CD4-positive, alpha-beta memory T cell (primary cell): ENCODE results near the gene GPX2. TPM values are rescaled to one million over a fixed set of nuclear protein-coding genes. Genes with fewer than 3 reads are reported as not detected.

Source experiments
- CTCF ChIA-PET: fragments of 350-600 bp; sonication (Branson Sonifier 250); formaldehyde crosslinking; loops from one replicate; lab custom pipeline; 2021; ENCODE audit warnings: inconsistent platforms; ENCODE audit not compliant: partially characterized antibody; lab: Charles Lee
- POLR2A ChIA-PET: fragments of 350-600 bp; sonication (Branson Sonifier 250); formaldehyde crosslinking; loops from one replicate; lab custom pipeline; 2021; ENCODE audit not compliant: partially characterized antibody; lab: Charles Lee
- DNase-seq, 5 donors: peaks; one replicate each; pipeline versions ENCODE4 v3.0.0 to v3.0.0-alpha.2; 2020 to 2022; ENCODE audit warnings: mixed read lengths in 1 of 5
- H3K27ac ChIP-seq: one replicate; pipeline ENCODE4 v1.7.0; 2013; ENCODE audit warnings: low read depth, low read length
- H3K27me3 ChIP-seq: 2 replicates; pipeline ENCODE4 v1.7.0; 2013; ENCODE audit warnings: mild to moderate bottlenecking, low read length, moderate library complexity; ENCODE audit not compliant: insufficient read depth
- H3K36me3 ChIP-seq: 2 replicates; pipeline ENCODE4 v1.7.0; 2013; ENCODE audit warnings: mild to moderate bottlenecking, low read length, moderate library complexity; ENCODE audit not compliant: insufficient read depth
- H3K4me1 ChIP-seq: 2 replicates; pipeline ENCODE4 v1.7.0; 2013; ENCODE audit warnings: mild to moderate bottlenecking, low read length, moderate library complexity; ENCODE audit not compliant: insufficient read depth
- H3K4me3 ChIP-seq, 2 donors: one replicate each; pipeline ENCODE4 v1.7.0; 2013; ENCODE audit warnings: low read length in 2 of 2, mild to moderate bottlenecking in 1 of 2
- H3K9me3 ChIP-seq, 2 donors: one replicate each; pipeline ENCODE4 v1.7.0; 2013; ENCODE audit warnings: low read length in 2 of 2, control low read depth in 1 of 2; ENCODE audit not compliant: control insufficient read depth in 1 of 2
- H3K27ac Mint-ChIP-seq, 7 donors: one replicate each; pipeline ENCODE4 v1.8.0; 2020 to 2021; ENCODE audit warnings: mixed read lengths in 7 of 7, mild to moderate bottlenecking in 6 of 7, inconsistent platforms in 3 of 7, moderate library complexity in 3 of 7
- H3K27me3 Mint-ChIP-seq, 2 donors: one replicate each; pipeline ENCODE4 v1.8.0; 2020 to 2021; ENCODE audit warnings: mixed read lengths in 2 of 2
- H3K36me3 Mint-ChIP-seq, 2 donors: one replicate each; pipeline ENCODE4 v1.8.0; 2020 to 2021; ENCODE audit warnings: mixed read lengths in 2 of 2, inconsistent platforms in 1 of 2, mild to moderate bottlenecking in 1 of 2
- H3K4me1 Mint-ChIP-seq, 4 donors: one replicate each; pipeline ENCODE4 v1.8.0; 2020 to 2021; ENCODE audit warnings: mixed read lengths in 4 of 4, mild to moderate bottlenecking in 1 of 4
- H3K4me3 Mint-ChIP-seq, 8 donors: one replicate each; pipeline ENCODE4 v1.8.0; 2020 to 2021; ENCODE audit warnings: mixed read lengths in 8 of 8, mild to moderate bottlenecking in 7 of 8, moderate library complexity in 6 of 8, inconsistent platforms in 3 of 8
- H3K9me3 Mint-ChIP-seq, 8 donors: one replicate each; pipeline ENCODE4 v1.8.0; 2020 to 2021; ENCODE audit warnings: mixed read lengths in 8 of 8, mild to moderate bottlenecking in 5 of 8, inconsistent platforms in 3 of 8, moderate library complexity in 1 of 8
- intact Hi-C: fragments of 100-400 bp; cut with micrococcal nuclease; formaldehyde crosslinking; loops from one replicate; pipeline ENCODE4 v1.15.1; 2023
- polyA plus RNA-seq, 2 donors: library from polyadenylated mRNA; unstranded; fragments of 300-500 nt; fragmentation: Illumina TruSeq; gene quantifications; one replicate each; pipeline ENCODE4 v1.2.3, GENCODE V29; 2021
- total RNA-seq, 2 experiments: library from RNA; stranded (reverse); gene quantifications; one replicate each; pipeline ENCODE4 v1.2.3, GENCODE V29; 2021

GPX2 gene
- total and polyA plus RNA-seq, 4 experiments from 2014 or later = not detected

DNA sequence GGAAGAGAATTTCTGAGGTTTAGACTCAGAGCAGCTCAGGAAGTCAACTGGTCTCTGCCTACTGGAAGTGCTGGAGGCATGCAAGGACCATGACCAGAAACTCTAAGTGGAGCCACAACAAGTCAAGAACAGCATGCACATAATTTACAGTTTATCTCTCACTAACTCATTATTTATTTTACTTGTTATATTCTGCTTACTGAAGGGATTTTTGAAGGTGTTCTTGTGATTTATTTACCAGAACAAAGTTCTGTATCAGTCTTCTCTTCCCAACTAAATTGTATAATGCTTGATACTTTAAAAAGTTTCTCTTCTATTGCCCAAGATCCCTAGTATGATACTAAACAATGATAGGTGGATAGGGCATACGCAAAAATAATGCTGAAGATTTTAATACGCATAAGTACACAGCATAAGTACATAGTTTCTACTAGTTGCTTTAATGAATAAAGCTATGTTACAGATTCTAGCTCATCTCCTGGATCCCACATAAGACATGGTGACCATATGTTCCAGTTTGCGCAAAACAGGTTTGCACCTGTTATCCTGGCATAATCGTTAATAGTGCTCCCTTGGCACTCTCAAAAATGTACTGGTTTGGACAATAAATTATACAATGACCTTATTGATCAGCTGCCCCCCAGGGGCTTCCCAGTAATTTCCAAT, 51.2 kb downstream of the GPX2 start:
- Mint-ChIP-seq H3K4me1 (peaks cover 0 to 3% (median under 1%) of the 10 kb centered on the region in 4 donors), H3K36me3 (no peaks in the 10 kb centered on the region), H3K9me3 (no peaks in the 10 kb centered on the region), H3K4me3 (no peak overlapping the region), H3K27ac (no peak overlapping the region), H3K27me3 (peaks cover 7 to 8% of the 10 kb centered on the region in 2 donors)
- Histone ChIP-seq H3K4me3 (no peak overlapping the region), H3K9me3 (no peaks in the 10 kb centered on the region), H3K27me3 (peaks cover 3% of the 10 kb centered on the region), H3K4me1 (no peaks in the 10 kb centered on the region), H3K27ac (no peak overlapping the region), H3K36me3 (no peaks in the 10 kb centered on the region)
- CTCF ChIA-PET = interaction anchor here (0.8 to 6.6 kb wide), 54 partner anchors 9 to 588 kb away, joined by 3 to 149 read pairs (median 5); partner anchors contain the start of genes HSPA2 and SPTB
- POLR2A ChIA-PET = interaction anchor here (0.8 to 1.9 kb wide), 8 partner anchors 10 to 255 kb away, joined by 3 to 9 read pairs (median 4); partner anchors contain the start of genes CHURC1 and FNTB
- intact Hi-C loops = loop anchor here (5.0 kb wide), 6 partner anchors 69 to 549 kb away; partner anchors contain the start of gene HSPA2
- DNase-seq = no peak

DNA sequence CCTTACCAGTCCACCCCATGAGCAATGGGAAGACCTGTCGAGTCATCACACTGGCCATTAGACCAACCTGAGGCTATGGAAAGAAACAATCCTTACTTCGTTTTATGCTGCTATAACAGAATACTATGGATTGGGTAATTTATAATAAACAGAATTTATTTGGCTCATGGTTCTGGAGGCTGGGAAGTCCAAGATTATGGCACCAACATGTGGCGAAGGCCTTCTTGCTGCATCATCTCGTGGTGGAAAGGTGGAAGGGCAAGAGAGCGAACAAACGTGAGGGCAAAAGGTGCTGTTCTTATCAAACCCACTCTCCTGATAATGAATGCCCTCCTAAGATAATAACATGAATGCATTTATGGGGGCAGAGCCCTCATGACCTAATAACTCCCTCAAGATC, 53.2 kb downstream of the GPX2 start:
- Histone ChIP-seq H3K4me3 (no peak overlapping the region), H3K9me3 (no peaks in the 10 kb centered on the region), H3K27me3 (peaks cover 3% of the 10 kb centered on the region), H3K27ac (no peak overlapping the region), H3K4me1 (no peaks in the 10 kb centered on the region), H3K36me3 (no peaks in the 10 kb centered on the region)
- H3K4me3 Mint-ChIP-seq = no peak overlapping the region
- ChIA-PET CTCF (interaction anchor here (1.0 to 6.6 kb wide), 7 partner anchors 10 to 458 kb away, joined by 3 to 149 read pairs (median 30); partner anchors contain the start of gene SPTB), POLR2A (no interaction called here)
- H3K27me3 Mint-ChIP-seq = peaks cover 11 to 12% of the 10 kb centered on the region in 2 donors
- H3K4me1 Mint-ChIP-seq = peaks cover 0 to 3% (median under 1%) of the 10 kb centered on the region in 4 donors
- H3K27ac Mint-ChIP-seq = no peak overlapping the region
- no peak for DNase-seq
- intact Hi-C loops = no loop called here
- H3K9me3 Mint-ChIP-seq = no peaks in the 10 kb centered on the region
- no peaks in the 10 kb centered on the region for H3K36me3 Mint-ChIP-seq

Other genes with a start within 250 kb of the GPX2 start
- 10 to 100 TPM; 53.3 to 56.5 TPM for gene PLEKHG3, start 238.3 kb downstream of the GPX2 start, total RNA-seq
- gene PLEKHG3, start 238.3 kb downstream of the GPX2 start, polyA plus RNA-seq = 10 to 100 TPM; 10.8 to 62.6 TPM
- under 1 TPM; 0.03 to 0.09 TPM for gene SPTB, start 62.8 kb downstream of the GPX2 start, total RNA-seq
- under 1 TPM in 1 of 2 donors, not detected in 1; 0.37 TPM for gene SPTB, start 62.8 kb downstream of the GPX2 start, polyA plus RNA-seq
- gene CHURC1, start 28.3 kb downstream of the GPX2 start, total RNA-seq = 100 to 1,000 TPM; 112 to 116 TPM
- gene CHURC1, start 28.3 kb downstream of the GPX2 start, polyA plus RNA-seq = 100 to 1,000 TPM; 147 to 176 TPM
- 1 to 10 TPM; 5.2 to 5.4 TPM for gene RAB15, start 29.6 kb upstream of the GPX2 start, total RNA-seq
- gene RAB15, start 29.6 kb upstream of the GPX2 start, polyA plus RNA-seq = 1 to 10 TPM; 2.3 to 6.7 TPM
- 10 to 100 TPM; 12.1 to 13.6 TPM for gene FNTB, start 44.1 kb upstream of the GPX2 start, total RNA-seq
- gene FNTB, start 44.1 kb upstream of the GPX2 start, polyA plus RNA-seq = 10 to 100 TPM in 1 of 2 donors, 1 to 10 TPM in 1; 4.5 to 11.6 TPM
- gene MAX, start 159.8 kb upstream of the GPX2 start, total RNA-seq = 100 to 1,000 TPM; 188 to 212 TPM
- 100 to 1,000 TPM; 162 to 174 TPM for gene MAX, start 159.8 kb upstream of the GPX2 start, polyA plus RNA-seq